ENCODE measurements around the gene UNCX.
"Not testable (repeated sequence)": the region's sequence is repeated elsewhere in the genome, so short reads cannot be mapped to it uniquely, and the experiment has no call there.

The UNCX gene

GRCh38 chr7:1232623-1233332 lies at the start of gene UNCX:
UNCX (plus strand) TSS chr7:1232872; CDS start chr7:1233018, 146 bp downstream.
- DNase-seq = no peak

GRCh38 chr7:1187127-1187526 lies 45.5 kb upstream of the UNCX start:
- no peak for DNase-seq

GRCh38 chr7:1188720-1189294 lies 43.9 kb upstream of the UNCX start:
- no peak for DNase-seq

GRCh38 chr7:1189986-1190772 lies 42.5 kb upstream of the UNCX start:
- no peak for DNase-seq

- DNase-seq = peak; percentile 93
Observed at GRCh38 chr7:1192171-1192676, 40.4 kb upstream of the UNCX start.

- DNase-seq = peak; percentile 31
Observed at GRCh38 chr7:1193593-1194424, 38.9 kb upstream of the UNCX start.

GRCh38 chr7:1196441-1196840 lies 36.2 kb upstream of the UNCX start:
- DNase-seq = not testable (repeated sequence)

- no peak for DNase-seq
Observed at GRCh38 chr7:1196950-1197349, 35.7 kb upstream of the UNCX start.

GRCh38 chr7:1197997-1198625 lies 34.6 kb upstream of the UNCX start:
- DNase-seq = peak; percentile 91

GRCh38 chr7:1200045-1200444 lies 32.6 kb upstream of the UNCX start:
- no peak for DNase-seq

GRCh38 chr7:1201916-1202315 lies 30.8 kb upstream of the UNCX start:
- DNase-seq = no peak

- DNase-seq = not testable (repeated sequence)
Observed at GRCh38 chr7:1202914-1203313, 29.8 kb upstream of the UNCX start.

- no peak for DNase-seq
Observed at GRCh38 chr7:1204460-1205140, 28.1 kb upstream of the UNCX start.

GRCh38 chr7:1205742-1206141 lies 26.9 kb upstream of the UNCX start:
- DNase-seq = not testable (repeated sequence)

GRCh38 chr7:1209097-1209496 lies 23.6 kb upstream of the UNCX start:
- DNase-seq = no peak

- no peak for DNase-seq
Observed at GRCh38 chr7:1210321-1210978, 22.2 kb upstream of the UNCX start.

GRCh38 chr7:1210979-1211608 lies 21.6 kb upstream of the UNCX start:
- no peak for DNase-seq

- no peak for DNase-seq
Observed at GRCh38 chr7:1211611-1212010, 21.1 kb upstream of the UNCX start.

- not testable (repeated sequence) for DNase-seq
Observed at GRCh38 chr7:1212025-1212424, 20.6 kb upstream of the UNCX start.

- DNase-seq = no peak
Observed at GRCh38 chr7:1214516-1214915, 18.2 kb upstream of the UNCX start.

Data from HCEC 1CT (cell line).